GM23338 (cell line): ENCODE results near the gene CARD10.

ENCODE experiments used
- CREB1 ChIP-seq: fragments of 250-450 bp; sonication (Bioruptor Pico); IDR thresholded peaks from 2 replicates; pipeline ENCODE4 v1.5.0; 2020; ENCODE audit warnings: low read depth, mild to moderate bottlenecking, moderate library complexity
- CTCF ChIP-seq, 2 experiments: fragments of 200-600 bp in 1 of 2; sonication (generic) in 1 of 2; conservative IDR thresholded peaks; 2 replicates each; pipeline versions ENCODE4 v1.5.1 to v1.6.1; 2016 to 2017; ENCODE audit warnings: antibody characterized with exemption in 2 of 2, low read depth in 2 of 2, mild to moderate bottlenecking in 2 of 2, moderate library complexity in 1 of 2
- ETS1 ChIP-seq: IDR thresholded peaks from 2 replicates; pipeline ENCODE4 v1.6.1; 2016; ENCODE audit warnings: antibody characterized with exemption
- EZH2 ChIP-seq: fragments of 200-600 bp; sonication (generic); IDR thresholded peaks from one replicate; pipeline ENCODE4 v1.8.0; 2017; ENCODE audit warnings: antibody characterized with exemption, mild to moderate bottlenecking, low read depth; ENCODE audit not compliant: unreplicated experiment
- EZH2phosphoT487 ChIP-seq: fragments of 200-600 bp; sonication (generic); IDR thresholded peaks from one replicate; pipeline ENCODE4 v1.8.1; 2018; ENCODE audit warnings: antibody characterized with exemption; ENCODE audit not compliant: unreplicated experiment
- JUNB ChIP-seq: IDR thresholded peaks from one replicate; pipeline ENCODE4 v1.6.1; 2016; ENCODE audit warnings: antibody characterized with exemption; ENCODE audit not compliant: unreplicated experiment
- POLR2AphosphoS5 ChIP-seq: IDR thresholded peaks from 2 replicates; pipeline ENCODE4 v1.6.1; 2016; ENCODE audit warnings: antibody characterized with exemption, low read depth
- REST ChIP-seq: IDR thresholded peaks from one replicate; pipeline ENCODE4 v1.6.1; 2018; ENCODE audit warnings: antibody characterized with exemption; ENCODE audit not compliant: unreplicated experiment
- STAT1 ChIP-seq: IDR thresholded peaks from one replicate; pipeline ENCODE4 v1.6.1; 2016; ENCODE audit warnings: antibody characterized with exemption; ENCODE audit not compliant: unreplicated experiment
- ZNF331 ChIP-seq: fragments of 250-450 bp; sonication (Bioruptor Pico); IDR thresholded peaks from 2 replicates; pipeline ENCODE4 v1.5.0; 2020; ENCODE audit warnings: low read depth, mild to moderate bottlenecking, moderate library complexity
- ZNF462 ChIP-seq: fragments of 250-450 bp; sonication (Bioruptor Pico); IDR thresholded peaks from 2 replicates; pipeline ENCODE4 v1.5.0; 2020; ENCODE audit warnings: mild to moderate bottlenecking, moderate library complexity

GRCh38 chr22:37443086-37443485 lies 76.1 kb downstream of the CARD10 start:
- TF ChIP-seq EZH2, result no peak
- TF ChIP-seq CTCF (conservative IDR thresholded peaks at IDR 0.05; ENCODE audit: low read depth in 2 of 2), result no peak
- TF ChIP-seq CREB1 (CRISPR knock-in tag), result no peak
- TF ChIP-seq REST, result no peak
- TF ChIP-seq ZNF462 (CRISPR knock-in tag), result no peak
- no peak for TF ChIP-seq POLR2AphosphoS5
- TF ChIP-seq ZNF331 (CRISPR knock-in tag), result no peak
- no peak for TF ChIP-seq EZH2phosphoT487
- TF ChIP-seq STAT1, result no peak
- no peak for TF ChIP-seq JUNB
- TF ChIP-seq ETS1, result no peak
